Keratinocyte (primary cell): Measurements from ENCODE around the gene POLE2.

Experiments used
- EZH2 ChIP-seq: IDR thresholded peaks from one replicate; pipeline ENCODE4 v1.6.1; 2012; ENCODE audit warnings: inconsistent platforms, mild to moderate bottlenecking, low read length, moderate library complexity
- TF ChIP-seq, protein P1 (sequence below), 3 experiments: IDR thresholded peaks in 1 of 3; conservative IDR thresholded peaks in 1 of 3; optimal IDR thresholded peaks in 1 of 3; 2 replicates in 2 of 3; 3 replicates in 1 of 3; pipeline versions ENCODE3 to v1.5.1; 2011; ENCODE audit warnings: low read length in 3 of 3, mild to moderate bottlenecking in 3 of 3, moderate library complexity in 2 of 3, control low read depth in 1 of 3, inconsistent platforms in 1 of 3; ENCODE audit not compliant: insufficient read depth in 2 of 3; ENCODE audit errors: extremely low read depth in 1 of 3

DNA sequence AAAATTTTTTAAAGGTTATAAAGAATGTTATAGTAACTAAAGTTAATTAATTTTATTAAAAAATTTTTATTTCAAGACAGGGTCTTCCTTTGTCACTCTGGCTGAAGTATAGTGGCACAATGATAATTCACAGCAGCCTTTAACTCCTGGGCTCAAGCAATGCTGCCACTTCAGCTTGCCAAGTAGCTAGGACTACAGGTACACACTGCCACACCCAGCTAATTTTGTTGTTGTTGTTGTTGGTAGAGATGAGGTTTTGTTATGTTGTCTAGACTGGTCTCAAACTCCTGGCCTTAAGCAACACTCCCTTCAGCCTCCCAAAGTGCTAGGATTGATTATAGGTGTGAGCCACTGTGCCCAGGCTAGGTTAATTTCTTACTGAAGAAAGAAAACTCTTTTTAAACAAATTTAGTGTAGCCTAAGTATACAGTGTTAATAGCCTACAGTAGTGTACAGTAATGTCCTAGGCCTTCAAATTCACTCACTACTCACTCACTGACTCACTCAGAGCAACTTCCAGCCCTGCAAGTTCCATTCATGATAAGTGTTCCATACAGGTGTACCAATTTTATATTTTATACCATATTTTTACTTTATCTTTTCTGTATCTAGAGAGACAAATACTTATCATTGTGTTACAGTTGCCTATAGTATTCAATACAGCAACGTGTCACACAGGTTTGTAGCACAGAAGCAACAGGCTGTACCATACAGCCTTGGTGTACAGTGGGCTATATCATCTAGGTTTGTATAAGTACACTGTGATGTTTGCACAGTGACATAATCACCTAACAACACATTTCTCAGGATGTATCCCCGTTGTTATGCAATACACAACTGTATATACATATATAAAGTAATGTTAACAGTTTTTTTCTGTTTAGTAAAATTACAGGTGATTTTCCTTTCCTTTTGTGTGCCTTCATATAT, 28.2 kb downstream of the POLE2 start:
- TF ChIP-seq, protein P1, sequence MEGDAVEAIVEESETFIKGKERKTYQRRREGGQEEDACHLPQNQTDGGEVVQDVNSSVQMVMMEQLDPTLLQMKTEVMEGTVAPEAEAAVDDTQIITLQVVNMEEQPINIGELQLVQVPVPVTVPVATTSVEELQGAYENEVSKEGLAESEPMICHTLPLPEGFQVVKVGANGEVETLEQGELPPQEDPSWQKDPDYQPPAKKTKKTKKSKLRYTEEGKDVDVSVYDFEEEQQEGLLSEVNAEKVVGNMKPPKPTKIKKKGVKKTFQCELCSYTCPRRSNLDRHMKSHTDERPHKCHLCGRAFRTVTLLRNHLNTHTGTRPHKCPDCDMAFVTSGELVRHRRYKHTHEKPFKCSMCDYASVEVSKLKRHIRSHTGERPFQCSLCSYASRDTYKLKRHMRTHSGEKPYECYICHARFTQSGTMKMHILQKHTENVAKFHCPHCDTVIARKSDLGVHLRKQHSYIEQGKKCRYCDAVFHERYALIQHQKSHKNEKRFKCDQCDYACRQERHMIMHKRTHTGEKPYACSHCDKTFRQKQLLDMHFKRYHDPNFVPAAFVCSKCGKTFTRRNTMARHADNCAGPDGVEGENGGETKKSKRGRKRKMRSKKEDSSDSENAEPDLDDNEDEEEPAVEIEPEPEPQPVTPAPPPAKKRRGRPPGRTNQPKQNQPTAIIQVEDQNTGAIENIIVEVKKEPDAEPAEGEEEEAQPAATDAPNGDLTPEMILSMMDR (optimal IDR thresholded peaks at IDR 0.05 in 1 of 3, IDR thresholded peaks at IDR 0.05 in 1 of 3, conservative IDR thresholded peaks at IDR 0.05 in 1 of 3; ENCODE audit: extremely low read depth in 1 of 3, insufficient read depth in 2 of 3, low read length in 3 of 3), result no peak
- no peak for TF ChIP-seq EZH2
